C4-2B (cell line): ENCODE results near the gene NUB1.

Experiments
- ZFX ChIP-seq: fragments of 450-650 bp; IDR thresholded peaks from 2 replicates; pipeline ENCODE4 v1.6.1; 2017
- TF ChIP-seq, protein P1 (sequence below): fragments of 450-650 bp; conservative IDR thresholded peaks from 2 replicates; pipeline ENCODE4 v1.5.1; 2017; ENCODE audit warnings: mild to moderate bottlenecking

DNA sequence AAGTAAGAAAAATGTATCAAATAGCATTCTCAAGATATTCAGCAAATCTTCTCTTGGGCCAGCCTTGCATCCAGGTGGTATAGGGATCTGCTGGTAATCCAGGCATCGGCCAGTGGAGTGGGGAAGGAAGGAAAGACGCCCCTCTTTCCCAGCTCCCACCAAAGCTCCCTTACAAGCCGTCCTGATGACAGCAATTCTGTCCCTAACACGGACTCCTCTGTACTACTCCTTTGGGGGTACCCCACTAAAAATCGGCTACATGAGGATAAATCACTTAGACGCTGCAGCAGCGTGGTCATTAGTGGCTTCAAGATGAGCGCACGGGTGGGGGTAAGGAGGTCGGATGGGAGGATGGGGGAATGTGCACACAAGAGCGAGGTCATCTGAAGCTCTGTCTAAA, 24.7 kb upstream of the NUB1 start:
- TF ChIP-seq, protein P1, sequence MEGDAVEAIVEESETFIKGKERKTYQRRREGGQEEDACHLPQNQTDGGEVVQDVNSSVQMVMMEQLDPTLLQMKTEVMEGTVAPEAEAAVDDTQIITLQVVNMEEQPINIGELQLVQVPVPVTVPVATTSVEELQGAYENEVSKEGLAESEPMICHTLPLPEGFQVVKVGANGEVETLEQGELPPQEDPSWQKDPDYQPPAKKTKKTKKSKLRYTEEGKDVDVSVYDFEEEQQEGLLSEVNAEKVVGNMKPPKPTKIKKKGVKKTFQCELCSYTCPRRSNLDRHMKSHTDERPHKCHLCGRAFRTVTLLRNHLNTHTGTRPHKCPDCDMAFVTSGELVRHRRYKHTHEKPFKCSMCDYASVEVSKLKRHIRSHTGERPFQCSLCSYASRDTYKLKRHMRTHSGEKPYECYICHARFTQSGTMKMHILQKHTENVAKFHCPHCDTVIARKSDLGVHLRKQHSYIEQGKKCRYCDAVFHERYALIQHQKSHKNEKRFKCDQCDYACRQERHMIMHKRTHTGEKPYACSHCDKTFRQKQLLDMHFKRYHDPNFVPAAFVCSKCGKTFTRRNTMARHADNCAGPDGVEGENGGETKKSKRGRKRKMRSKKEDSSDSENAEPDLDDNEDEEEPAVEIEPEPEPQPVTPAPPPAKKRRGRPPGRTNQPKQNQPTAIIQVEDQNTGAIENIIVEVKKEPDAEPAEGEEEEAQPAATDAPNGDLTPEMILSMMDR = no peak
- TF ChIP-seq ZFX = no peak
